ENCODE measurements around the gene LDB2.

Gene LDB2

DNA sequence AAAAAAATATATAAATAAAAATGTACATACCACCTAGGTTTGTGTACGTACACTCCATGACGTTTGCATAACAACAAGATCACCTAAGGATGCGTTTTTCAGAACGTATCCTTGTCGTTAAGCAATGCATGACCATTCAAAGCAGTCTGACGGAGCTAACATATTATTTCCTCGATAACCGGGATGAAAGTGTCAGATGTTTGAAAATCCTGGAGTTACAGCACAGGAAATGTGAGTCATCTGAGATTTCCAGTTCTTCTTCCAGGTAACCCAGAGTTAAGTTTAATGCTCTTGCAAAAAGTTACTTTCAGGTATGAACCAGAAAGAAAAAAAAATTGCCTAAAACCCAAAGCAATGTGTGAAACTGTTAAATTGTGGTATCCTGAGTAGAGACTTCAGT is 107.9 kb downstream of the LDB2 start:
- no peak for DNase-seq

GRCh38 chr4:16788868-16789267 is 109.6 kb downstream of the LDB2 start:
- DNase-seq: no peak

DNA sequence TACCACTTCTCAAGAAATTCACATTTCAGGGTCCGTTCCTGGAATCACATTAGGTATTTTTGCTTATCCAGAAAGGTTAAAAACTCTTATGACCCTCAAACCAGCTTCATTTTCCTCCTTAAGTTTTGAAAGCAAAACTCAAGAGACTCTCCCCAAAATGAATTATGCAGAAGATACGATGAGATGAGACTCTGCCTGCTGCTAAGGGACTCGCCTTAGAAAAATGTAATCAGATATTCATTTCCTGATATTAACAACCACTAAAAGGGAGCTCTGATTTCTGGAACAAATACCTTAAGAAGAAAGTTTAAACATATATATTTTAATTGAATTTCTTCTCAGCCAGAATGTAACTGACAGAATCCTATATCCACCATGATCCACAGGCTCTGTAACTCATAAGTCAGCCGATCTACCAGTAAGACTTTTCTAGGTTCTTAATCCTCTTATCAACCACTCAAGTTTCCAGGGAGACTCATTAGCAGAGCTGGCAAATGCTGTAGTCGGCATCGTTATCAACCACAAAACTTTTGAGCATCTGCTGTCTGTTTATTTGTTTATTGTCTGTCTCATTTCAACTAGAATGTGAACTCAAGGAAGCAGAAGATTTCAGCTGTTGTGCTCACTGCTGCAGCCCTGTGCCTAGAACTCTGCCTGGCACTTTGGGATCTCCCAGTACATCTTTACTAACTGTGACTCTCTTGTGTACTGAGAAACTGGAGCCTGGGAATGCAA is 112.5 kb downstream of the LDB2 start:
- no peak for DNase-seq

- DNase-seq: no peak
Observed at GRCh38 chr4:16783119-16783518, 115.3 kb downstream of the LDB2 start.

- no peak for DNase-seq
Observed at GRCh38 chr4:16779028-16779675, 119.3 kb downstream of the LDB2 start.

DNA sequence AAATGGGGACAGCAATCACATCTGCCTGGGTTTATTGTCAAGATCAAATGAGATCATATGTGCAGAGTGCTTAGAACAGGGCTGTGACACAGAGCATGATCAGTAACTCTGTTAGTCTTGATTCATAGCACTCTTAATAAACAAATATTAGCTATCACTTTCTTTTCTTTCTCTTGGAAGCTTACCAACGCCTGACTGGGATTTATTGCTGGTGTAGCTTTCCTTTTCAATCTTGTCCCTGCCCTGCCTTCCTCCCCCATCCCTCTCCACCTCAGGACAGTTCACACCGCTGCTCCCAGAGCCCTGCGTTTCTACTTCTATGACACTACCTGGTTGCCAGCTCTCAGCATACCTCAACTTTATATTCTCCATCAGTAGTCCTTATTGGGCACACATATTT is 120.7 kb downstream of the LDB2 start:
- no peak for DNase-seq

GRCh38 chr4:16775411-16776154 is 122.9 kb downstream of the LDB2 start:
- no peak for DNase-seq

- DNase-seq: no peak
Observed at GRCh38 chr4:16772366-16772850, 126.0 kb downstream of the LDB2 start.

- DNase-seq: no peak
Observed at GRCh38 chr4:16770710-16771285, 127.6 kb downstream of the LDB2 start.

GRCh38 chr4:16767861-16768260 is 130.6 kb downstream of the LDB2 start:
- DNase-seq: no peak

- no peak for DNase-seq
Observed at GRCh38 chr4:16767251-16767650, 131.2 kb downstream of the LDB2 start.

DNA sequence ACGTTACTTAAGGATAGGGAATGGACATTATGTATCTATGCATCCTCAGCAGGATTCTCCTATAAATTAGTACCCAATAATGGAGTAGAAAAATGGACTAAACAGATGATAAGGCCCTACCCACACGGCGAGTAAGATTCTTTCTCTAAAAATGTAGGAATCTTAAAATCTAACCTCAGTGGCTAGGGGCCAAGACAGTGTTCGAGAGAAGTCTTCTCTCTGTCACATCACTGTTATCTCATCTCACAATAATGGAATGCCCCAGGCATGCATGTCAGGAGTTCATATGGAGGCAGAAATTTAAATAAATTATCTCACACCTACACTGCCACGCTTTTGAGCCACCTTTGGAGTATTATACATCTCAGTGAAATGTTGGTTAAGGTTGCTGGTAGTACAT is 132.9 kb downstream of the LDB2 start:
- DNase-seq: no peak

DNA sequence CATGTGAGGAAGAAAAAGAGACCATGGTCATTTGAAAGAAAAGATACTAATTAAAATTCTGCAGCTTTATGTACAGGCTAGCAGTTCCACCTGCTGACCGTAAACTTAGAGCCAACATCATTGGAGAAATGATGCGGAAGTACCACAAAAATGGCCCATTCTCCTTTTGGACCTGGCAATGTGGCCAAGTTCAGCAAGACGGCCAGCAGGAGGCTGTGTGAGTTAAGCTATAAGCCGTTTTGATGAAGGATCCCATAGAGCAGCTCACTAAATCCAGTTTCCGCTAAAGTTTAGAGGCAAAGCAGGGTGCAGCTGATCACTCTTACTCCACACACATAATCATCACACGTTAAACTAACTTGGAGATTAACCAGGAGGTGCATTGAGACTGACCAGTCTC is 133.8 kb downstream of the LDB2 start:
- DNase-seq: no peak

GRCh38 chr4:16760617-16761363 is 137.7 kb downstream of the LDB2 start:
- no peak for DNase-seq

DNA sequence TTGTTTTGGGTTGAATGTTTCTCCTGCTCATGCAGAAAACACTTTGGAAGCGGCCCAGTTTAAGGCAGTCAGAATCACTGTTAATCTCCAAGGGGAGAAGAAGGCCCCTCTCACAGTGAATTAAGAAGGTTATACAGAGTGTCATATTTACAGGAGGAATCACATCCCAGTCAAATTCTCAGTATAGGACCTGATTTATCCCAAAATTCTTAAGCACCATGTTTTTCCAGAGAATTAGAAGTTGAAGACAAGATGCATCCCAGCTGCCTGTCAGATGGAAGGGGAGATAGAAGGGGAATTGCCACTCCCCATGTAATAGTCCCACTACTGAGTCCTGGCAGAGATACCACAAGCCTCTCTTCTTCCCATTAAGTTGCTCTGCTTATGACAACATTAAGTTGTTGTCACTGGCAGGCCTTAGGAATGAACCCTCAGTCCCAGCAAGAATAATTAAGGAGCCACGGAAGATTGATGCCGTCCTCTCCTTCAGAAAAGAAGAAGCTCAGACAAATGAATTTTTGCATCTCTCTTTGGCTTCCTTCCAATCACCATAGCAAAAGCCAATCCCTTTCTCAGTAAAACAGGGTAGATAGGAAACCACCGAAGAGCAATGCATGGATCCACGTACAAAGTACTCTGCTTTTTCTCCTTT is 138.4 kb downstream of the LDB2 start:
- no peak for DNase-seq

GRCh38 chr4:16758816-16759215 is 139.6 kb downstream of the LDB2 start:
- no peak for DNase-seq

DNA sequence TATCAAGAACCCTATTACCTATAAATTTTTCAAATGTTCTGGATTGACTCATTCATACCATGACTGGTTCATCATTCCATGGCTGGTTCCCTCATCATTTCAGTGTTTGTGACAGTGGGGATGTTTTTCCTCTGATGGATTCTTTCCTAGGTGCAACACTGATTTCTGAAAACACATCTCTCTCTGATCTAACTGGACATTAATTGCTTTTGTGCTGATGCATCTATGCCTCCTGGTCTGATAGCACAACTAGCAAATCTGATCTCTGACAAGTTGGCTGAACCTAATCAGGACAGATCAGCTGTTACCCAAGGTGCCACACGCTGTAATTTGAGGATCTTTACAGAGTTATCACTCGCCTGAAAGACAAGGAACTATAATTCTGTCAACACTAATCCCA is 140.2 kb downstream of the LDB2 start:
- DNase-seq: no peak

DNA sequence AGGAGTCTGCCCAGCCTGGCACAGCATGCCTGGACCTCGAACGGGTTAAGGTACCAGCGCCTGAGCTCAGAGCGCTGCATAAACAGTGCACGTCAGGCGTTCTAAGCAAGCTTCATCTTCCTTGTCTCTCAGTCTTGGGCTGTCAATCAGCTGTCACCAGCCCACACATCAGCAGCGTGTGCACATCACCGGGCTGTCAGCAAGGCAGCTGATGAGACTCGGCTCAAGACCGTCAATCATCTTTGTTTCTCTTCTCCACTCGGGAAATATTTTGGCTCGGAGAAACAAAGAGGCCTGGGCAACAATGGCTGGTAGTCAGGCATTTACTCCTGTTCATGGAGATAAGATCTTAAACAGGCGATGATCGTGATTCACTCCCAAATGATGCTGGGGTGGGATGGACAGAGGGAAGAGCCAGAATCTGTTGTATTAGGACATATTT is 141.3 kb downstream of the LDB2 start:
- no peak for DNase-seq

GRCh38 chr4:16754104-16754503 is 144.3 kb downstream of the LDB2 start:
- no peak for DNase-seq

GRCh38 chr4:16752150-16752549 is 146.3 kb downstream of the LDB2 start:
- no peak for DNase-seq

GRCh38 chr4:16750882-16751642 is 147.4 kb downstream of the LDB2 start:
- no peak for DNase-seq
